HFFc6 (cell line): ENCODE results near the gene NPFF. TPM values are rescaled to one million over a fixed set of nuclear protein-coding genes. Genes with fewer than 3 reads are reported as not detected.

ENCODE experiments used
- DNase-seq: peaks from one replicate; pipeline ENCODE4 v3.0.0-alpha.2; 2018
- H3K27ac Mint-ChIP-seq: 2 replicates; pipeline ENCODE4 v1.8.0; 2020; ENCODE audit warnings: mild to moderate bottlenecking, mixed read lengths
- H3K27me3 Mint-ChIP-seq: 2 replicates; pipeline ENCODE4 v1.8.0; 2021; ENCODE audit warnings: mild to moderate bottlenecking, moderate library complexity, mixed read lengths; ENCODE audit not compliant: insufficient read depth
- H3K36me3 Mint-ChIP-seq: 2 replicates; pipeline ENCODE4 v1.8.0; 2021; ENCODE audit warnings: low read depth, mixed read lengths
- H3K4me1 Mint-ChIP-seq: 2 replicates; pipeline ENCODE4 v1.8.0; 2020; ENCODE audit warnings: low read depth, mixed read lengths
- H3K4me3 Mint-ChIP-seq: 2 replicates; pipeline ENCODE4 v1.8.0; 2020; ENCODE audit warnings: mild to moderate bottlenecking, moderate library complexity, mixed read lengths
- H3K9me3 Mint-ChIP-seq: 2 replicates; pipeline ENCODE4 v1.8.0; 2020; ENCODE audit warnings: mild to moderate bottlenecking, mixed read lengths
- total RNA-seq, 6 experiments: library from RNA; stranded (reverse); fragmentation: NEBNext Ultra II Directional; extraction: Animal tissue kit (Norgen Biotek cat#: 25700); gene quantifications; 2 replicates in 1 of 6; 3 replicates in 5 of 6; pipeline ENCODE4 v1.2.3, GENCODE V29; 2021
- TF ChIP-seq, protein P1 (sequence below): fragments of 200-600 bp; sonication (generic); IDR thresholded peaks from 2 replicates; pipeline ENCODE4 v1.5.0; 2021; ENCODE audit warnings: antibody characterized with exemption, mild to moderate bottlenecking

The NPFF gene
- total RNA-seq, 6 experiments from 2014 or later, result not detected

GRCh38 chr12:53474077-53474476 is 33.2 kb downstream of the NPFF start:
- DNase-seq, result no peak
- no peak overlapping the region for H3K4me3 Mint-ChIP-seq
- peaks cover 71% of the 10 kb centered on the region for H3K4me1 Mint-ChIP-seq
- peaks cover 59% of the 10 kb centered on the region for H3K36me3 Mint-ChIP-seq
- H3K27ac Mint-ChIP-seq, result peak overlapping the region; percentile 60
- no peaks in the 10 kb centered on the region for H3K9me3 Mint-ChIP-seq
- H3K27me3 Mint-ChIP-seq, result peaks cover 14% of the 10 kb centered on the region
- TF ChIP-seq, protein P1, sequence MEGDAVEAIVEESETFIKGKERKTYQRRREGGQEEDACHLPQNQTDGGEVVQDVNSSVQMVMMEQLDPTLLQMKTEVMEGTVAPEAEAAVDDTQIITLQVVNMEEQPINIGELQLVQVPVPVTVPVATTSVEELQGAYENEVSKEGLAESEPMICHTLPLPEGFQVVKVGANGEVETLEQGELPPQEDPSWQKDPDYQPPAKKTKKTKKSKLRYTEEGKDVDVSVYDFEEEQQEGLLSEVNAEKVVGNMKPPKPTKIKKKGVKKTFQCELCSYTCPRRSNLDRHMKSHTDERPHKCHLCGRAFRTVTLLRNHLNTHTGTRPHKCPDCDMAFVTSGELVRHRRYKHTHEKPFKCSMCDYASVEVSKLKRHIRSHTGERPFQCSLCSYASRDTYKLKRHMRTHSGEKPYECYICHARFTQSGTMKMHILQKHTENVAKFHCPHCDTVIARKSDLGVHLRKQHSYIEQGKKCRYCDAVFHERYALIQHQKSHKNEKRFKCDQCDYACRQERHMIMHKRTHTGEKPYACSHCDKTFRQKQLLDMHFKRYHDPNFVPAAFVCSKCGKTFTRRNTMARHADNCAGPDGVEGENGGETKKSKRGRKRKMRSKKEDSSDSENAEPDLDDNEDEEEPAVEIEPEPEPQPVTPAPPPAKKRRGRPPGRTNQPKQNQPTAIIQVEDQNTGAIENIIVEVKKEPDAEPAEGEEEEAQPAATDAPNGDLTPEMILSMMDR, result no peak

DNA sequence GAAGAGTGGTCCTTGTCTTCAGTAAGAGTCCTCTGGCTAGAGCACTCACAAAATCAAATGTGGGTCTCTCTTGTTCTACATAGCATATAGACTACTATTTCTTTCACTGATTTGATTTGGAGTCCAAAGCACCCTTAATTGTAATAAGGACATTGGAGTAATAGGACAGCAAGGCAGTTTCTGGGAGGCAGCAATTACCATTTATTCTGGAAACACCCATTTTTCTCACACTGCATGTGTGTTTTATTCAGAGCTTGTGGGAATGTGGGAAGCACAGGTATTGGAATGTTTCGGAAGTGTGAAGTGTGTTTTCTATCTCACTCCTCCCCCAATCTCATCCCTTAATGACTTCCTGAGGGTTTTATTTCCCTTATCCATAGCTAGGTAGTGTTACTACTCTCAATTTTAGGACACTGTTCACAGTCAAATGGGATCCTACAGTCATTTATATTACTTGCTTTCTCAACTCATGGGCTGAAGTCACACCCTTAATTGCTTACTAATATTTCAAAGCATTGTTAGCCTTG is 35.2 kb downstream of the NPFF start:
- Mint-ChIP-seq H3K9me3 (no peaks in the 10 kb centered on the region), H3K4me3 (no peak overlapping the region; the same call in 1 of the 2 replicates), H3K36me3 (peaks cover 69% of the 10 kb centered on the region), H3K27ac (peak overlapping the region; percentile 35; the same call in 1 of the 2 replicates), H3K4me1 (peaks cover 55% of the 10 kb centered on the region), H3K27me3 (peaks cover 9% of the 10 kb centered on the region)
- TF ChIP-seq, protein P1, result no peak
- no peak for DNase-seq

- TF ChIP-seq, protein P1, result no peak
- DNase-seq, result no peak
- H3K4me3 Mint-ChIP-seq, result no peak overlapping the region
- H3K27me3 Mint-ChIP-seq, result peaks cover 10% of the 10 kb centered on the region
- H3K27ac Mint-ChIP-seq, result peak overlapping the region; percentile 61
- H3K4me1 Mint-ChIP-seq, result peaks cover 38% of the 10 kb centered on the region
- peaks cover 60% of the 10 kb centered on the region for H3K36me3 Mint-ChIP-seq
- H3K9me3 Mint-ChIP-seq, result no peaks in the 10 kb centered on the region
Measured at GRCh38 chr12:53468282-53468681, 39.0 kb downstream of the NPFF start.

DNA sequence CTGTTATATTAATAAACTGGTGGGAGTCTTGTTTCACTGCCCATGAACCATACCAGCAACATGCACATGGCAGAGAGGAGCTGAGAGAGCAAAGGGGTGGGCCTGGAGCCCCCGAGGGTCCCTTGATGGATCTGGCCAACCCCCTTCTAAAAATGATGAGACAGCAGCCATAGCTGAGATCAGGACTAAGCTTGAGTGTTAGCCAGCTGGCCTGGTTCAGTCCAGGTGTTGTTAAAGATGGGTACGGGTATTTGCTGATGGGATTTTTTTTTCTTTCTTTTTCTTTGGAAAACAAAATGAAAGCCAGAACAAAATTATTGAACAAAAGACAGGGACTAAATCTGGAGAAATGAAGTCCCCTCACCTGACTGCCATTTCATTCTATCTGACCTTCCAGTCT is 39.4 kb downstream of the NPFF start:
- TF ChIP-seq, protein P1, result no peak
- Mint-ChIP-seq H3K36me3 (peaks cover 60% of the 10 kb centered on the region), H3K27ac (peak overlapping the region; percentile 61), H3K27me3 (peaks cover 12% of the 10 kb centered on the region), H3K4me3 (no peak overlapping the region), H3K9me3 (no peaks in the 10 kb centered on the region), H3K4me1 (peaks cover 42% of the 10 kb centered on the region)
- no peak for DNase-seq

- peaks cover 44% of the 10 kb centered on the region for H3K4me1 Mint-ChIP-seq
- peak overlapping the region; percentile 61 for H3K27ac Mint-ChIP-seq
- no peak overlapping the region for H3K4me3 Mint-ChIP-seq
- TF ChIP-seq, protein P1, result no peak
- DNase-seq, result no peak
- H3K27me3 Mint-ChIP-seq, result peaks cover 12% of the 10 kb centered on the region
- peaks cover 64% of the 10 kb centered on the region for H3K36me3 Mint-ChIP-seq
- no peaks in the 10 kb centered on the region for H3K9me3 Mint-ChIP-seq
Measured at GRCh38 chr12:53467082-53467481, 40.2 kb downstream of the NPFF start.
